ENCODE data around the gene NLRP5.

Gene NLRP5

DNA sequence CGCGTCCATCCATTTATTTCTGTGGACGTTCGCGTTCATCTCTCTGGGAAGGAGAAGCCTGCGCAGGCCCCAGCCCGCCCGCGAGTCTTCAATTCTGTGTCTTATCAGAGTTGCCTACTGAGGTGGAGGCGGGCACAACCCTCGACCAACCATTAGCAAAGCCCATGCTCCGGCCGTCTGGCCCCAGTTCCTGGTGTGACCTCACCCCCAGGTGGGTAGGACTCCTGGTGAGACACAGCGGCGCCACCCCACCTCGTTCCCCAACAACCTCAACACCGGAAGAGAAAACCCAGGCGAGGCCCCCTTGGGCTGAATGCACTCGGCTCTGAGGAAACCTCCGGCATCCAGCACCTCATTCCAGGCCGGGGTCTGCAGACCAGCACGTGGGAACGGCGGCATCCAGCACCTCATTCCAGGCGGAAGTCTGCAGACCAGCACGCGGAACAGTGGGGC, 119.8 kb downstream of the NLRP5 start:
- peaks cover 95% of the 10 kb centered on the region for H3K79me2 ChIP-seq (ENCODE audit: low read length)
- H3K27me3 ChIP-seq (ENCODE audit: low read depth, low read length) = no peaks in the 10 kb centered on the region
- peaks cover 23% of the 10 kb centered on the region for H3K4me1 ChIP-seq (ENCODE audit: low read length)

DNA sequence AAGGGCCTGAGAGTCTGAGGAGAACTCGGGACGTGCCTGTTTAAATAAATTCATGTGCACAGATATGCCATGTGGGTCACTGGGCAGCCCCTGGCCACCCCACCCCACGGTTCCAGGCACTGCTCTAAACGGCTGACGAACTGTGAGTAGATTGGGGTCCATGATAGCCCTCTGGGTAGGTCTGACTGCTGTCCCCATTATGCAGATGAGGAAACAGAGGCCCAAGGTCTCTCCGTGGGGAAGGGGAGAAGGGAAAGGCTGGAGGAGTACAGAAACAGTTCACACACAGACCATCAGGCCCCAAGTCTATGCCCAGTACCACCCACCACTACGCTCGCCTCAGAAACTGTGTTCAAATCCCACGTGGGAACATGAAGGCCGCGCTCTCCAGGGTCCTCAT, 120.4 kb downstream of the NLRP5 start:
- Histone ChIP-seq H3K4me2 (ENCODE audit: low read length) (no peak overlapping the region), H3K79me2 (ENCODE audit: low read length) (peaks cover 95% of the 10 kb centered on the region), H3K9me3 (ENCODE audit: insufficient read depth, low read length) (no peaks in the 10 kb centered on the region), H3K9ac (ENCODE audit: low read length) (no peak overlapping the region), H3K4me3 (ENCODE audit: low read length) (no peak overlapping the region), H2AFZ (ENCODE audit: low read depth, low read length) (no peak overlapping the region), H3K27ac (ENCODE audit: low read length) (no peak overlapping the region), H3K36me3 (replicated peaks; ENCODE audit: low read depth, low read length) (peaks cover 26% of the 10 kb centered on the region), H4K20me1 (ENCODE audit: insufficient read depth, low read length) (peaks cover 55% of the 10 kb centered on the region), H3K27me3 (ENCODE audit: low read depth, low read length) (no peaks in the 10 kb centered on the region), H3K4me1 (ENCODE audit: low read length) (peaks cover 27% of the 10 kb centered on the region)
- no peak for TF ChIP-seq EZH2phosphoT487 (IDR thresholded peaks at IDR 0.05; ENCODE audit: low read depth)
- TF ChIP-seq CTCF (IDR thresholded peaks at IDR 0.05; ENCODE audit: low read depth, low read length) = no peak

More for the DNA sequence above, 119.8 kb downstream of the NLRP5 start:
- peaks cover 32% of the 10 kb centered on the region for H3K36me3 ChIP-seq (replicated peaks; ENCODE audit: low read depth, low read length)
- H3K27ac ChIP-seq (ENCODE audit: low read length) = no peak overlapping the region
- H3K9me3 ChIP-seq (ENCODE audit: insufficient read depth, low read length) = no peaks in the 10 kb centered on the region
- no peak overlapping the region for H2AFZ ChIP-seq (ENCODE audit: low read depth, low read length)
- H3K4me3 ChIP-seq (ENCODE audit: low read length) = no peak overlapping the region
- no peak overlapping the region for H3K9ac ChIP-seq (ENCODE audit: low read length)
- peaks cover 55% of the 10 kb centered on the region for H4K20me1 ChIP-seq (ENCODE audit: insufficient read depth, low read length)
- TF ChIP-seq EZH2phosphoT487 (IDR thresholded peaks at IDR 0.05; ENCODE audit: low read depth) = no peak
- TF ChIP-seq CTCF (IDR thresholded peaks at IDR 0.05; ENCODE audit: low read depth, low read length) = no peak
- H3K4me2 ChIP-seq (ENCODE audit: low read length) = no peak overlapping the region

- TF ChIP-seq CTCF (IDR thresholded peaks at IDR 0.05; ENCODE audit: low read depth, low read length) (no peak), EZH2phosphoT487 (IDR thresholded peaks at IDR 0.05; ENCODE audit: low read depth) (no peak)
- H3K4me1 ChIP-seq (ENCODE audit: low read length) = peaks cover 35% of the 10 kb centered on the region
- no peak overlapping the region for H3K9ac ChIP-seq (ENCODE audit: low read length)
- peaks cover 95% of the 10 kb centered on the region for H3K79me2 ChIP-seq (ENCODE audit: low read length)
- no peak overlapping the region for H3K4me2 ChIP-seq (ENCODE audit: low read length)
- H4K20me1 ChIP-seq (ENCODE audit: insufficient read depth, low read length) = peaks cover 47% of the 10 kb centered on the region
- H2AFZ ChIP-seq (ENCODE audit: low read depth, low read length) = no peak overlapping the region
- H3K27ac ChIP-seq (ENCODE audit: low read length) = no peak overlapping the region
- peaks cover 19% of the 10 kb centered on the region for H3K36me3 ChIP-seq (replicated peaks; ENCODE audit: low read depth, low read length)
- no peak overlapping the region for H3K4me3 ChIP-seq (ENCODE audit: low read length)
- no peaks in the 10 kb centered on the region for H3K27me3 ChIP-seq (ENCODE audit: low read depth, low read length)
- H3K9me3 ChIP-seq (ENCODE audit: insufficient read depth, low read length) = no peaks in the 10 kb centered on the region
Observed at GRCh38 chr19:56107626-56108351, 121.2 kb downstream of the NLRP5 start.

DNA sequence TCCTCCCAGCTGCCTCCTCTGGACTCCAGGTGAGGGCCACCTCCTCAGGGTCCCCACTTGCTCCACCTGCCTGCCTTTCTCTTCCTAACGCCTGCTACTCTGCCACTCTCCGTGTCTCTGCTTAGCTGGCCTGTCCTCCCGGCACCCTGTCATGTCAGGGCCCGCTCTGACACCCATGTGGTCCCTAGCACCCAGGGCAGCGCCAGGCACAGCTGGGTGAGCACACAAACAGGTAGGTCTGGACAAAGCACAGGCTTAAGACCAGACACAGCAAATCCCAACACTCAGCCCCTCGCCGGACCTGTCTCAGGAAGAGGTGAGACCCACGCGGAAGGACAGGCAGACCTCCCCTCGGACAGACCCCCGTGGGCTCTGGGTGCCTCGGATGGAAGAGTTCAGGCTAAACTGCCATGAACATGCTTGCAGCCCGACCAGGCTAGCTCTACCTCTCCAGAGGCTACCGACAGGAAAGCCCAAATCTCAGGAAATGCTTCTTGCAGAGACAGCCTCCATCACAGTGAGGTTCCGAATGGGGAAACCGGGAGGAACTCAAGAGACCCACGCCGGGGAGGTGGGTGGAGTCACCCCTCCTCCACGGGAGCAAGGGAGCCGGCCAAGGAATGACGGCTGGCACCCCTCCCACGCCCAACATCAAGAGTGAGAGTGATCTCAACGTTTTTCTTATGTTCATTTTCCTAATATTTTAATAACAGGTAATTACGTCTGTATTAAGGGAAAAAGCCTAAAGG, 122.0 kb downstream of the NLRP5 start:
- H3K9ac ChIP-seq (ENCODE audit: low read length) = no peak overlapping the region
- H3K4me3 ChIP-seq (ENCODE audit: low read length) = no peak overlapping the region

More for the DNA sequence above, 122.0 kb downstream of the NLRP5 start:
- no peaks in the 10 kb centered on the region for H3K9me3 ChIP-seq (ENCODE audit: insufficient read depth, low read length)
- H4K20me1 ChIP-seq (ENCODE audit: insufficient read depth, low read length) = peaks cover 43% of the 10 kb centered on the region
- H3K79me2 ChIP-seq (ENCODE audit: low read length) = peaks cover 95% of the 10 kb centered on the region
- H3K27me3 ChIP-seq (ENCODE audit: low read depth, low read length) = no peaks in the 10 kb centered on the region
- H3K4me2 ChIP-seq (ENCODE audit: low read length) = no peak overlapping the region
- no peak overlapping the region for H3K27ac ChIP-seq (ENCODE audit: low read length)
- TF ChIP-seq EZH2phosphoT487 (IDR thresholded peaks at IDR 0.05; ENCODE audit: low read depth) (no peak), CTCF (IDR thresholded peaks at IDR 0.05; ENCODE audit: low read depth, low read length) (no peak)
- peaks cover 43% of the 10 kb centered on the region for H3K4me1 ChIP-seq (ENCODE audit: low read length)
- H3K36me3 ChIP-seq (replicated peaks; ENCODE audit: low read depth, low read length) = peaks cover 19% of the 10 kb centered on the region
- H2AFZ ChIP-seq (ENCODE audit: low read depth, low read length) = no peak overlapping the region

Data from OCI-LY3 (cell line).